HCT116 (cell line): Measurements from ENCODE around the gene CCDC87. TPM values are rescaled to one million over a fixed set of nuclear protein-coding genes. Genes with fewer than 3 reads are reported as not detected.

Source experiments
- ATAC-seq: fragments of 200-7000 bp; cut with Tn5 transposase; 2 replicates; pipeline ENCODE4 v1.9.1; 2020; ENCODE audit warnings: mild to moderate bottlenecking, moderate library complexity
- BruUV-seq: library from RNA; stranded (reverse); fragments of 400-500 nt; replicated peaks from 2 replicates; lab custom pipeline; 2021; lab: Mats Ljungman, UMichigan
- CTCF ChIA-PET: fragments of 300-600 bp; sonication (Branson Sonifier 250); formaldehyde crosslinking; loops from one replicate; lab custom pipeline; 2021; ENCODE audit warnings: antibody characterized with exemption; lab: Charles Lee
- POLR2A ChIA-PET: fragments of 300-600, 350-600 bp; sonication (Branson Sonifier 250); formaldehyde crosslinking; loops from one replicate; lab custom pipeline; 2021; ENCODE audit warnings: antibody characterized with exemption; lab: Charles Lee
- RAD21 ChIA-PET, 2 experiments: fragments of 300-600 bp; sonication (Branson Sonifier 250); formaldehyde crosslinking; loops; one replicate each; lab custom pipeline; 2023; ENCODE audit warnings: low total read pairs in 2 of 2; ENCODE audit not compliant: uncharacterized antibody in 2 of 2, unreplicated experiment in 2 of 2, low non-redundant PET in 1 of 2; lab: Charles Lee
- DNase-seq: peaks from one replicate; pipeline ENCODE4 v3.0.0-alpha.2; 2010; ENCODE audit warnings: low read depth, low spot score
- H2AFZ ChIP-seq: fragments of 200-600 bp; shearing (Covaris generic), sonication (generic); 2 replicates; pipeline ENCODE4 v1.6.1; 2017; ENCODE audit warnings: low read depth, mixed run types, mixed read lengths, antibody characterized with exemption, low read length; ENCODE audit not compliant: poor library complexity, severe bottlenecking
- H3K27ac ChIP-seq: 2 replicates; pipeline ENCODE4 v1.5.1; 2012; ENCODE audit warnings: low read depth, low read length
- H3K27me3 ChIP-seq: fragments of 200-600 bp; sonication (generic); 2 replicates; pipeline ENCODE4 v1.6.1; 2016; ENCODE audit warnings: mixed run types, low read length, mixed read lengths; ENCODE audit not compliant: insufficient read depth
- H3K36me3 ChIP-seq, 2 experiments: fragments of 200-500 bp in 1 of 2; fragments of 200-600 bp in 1 of 2; sonication (Bioruptor generic) in 1 of 2; sonication (generic) in 1 of 2; 2 replicates each; pipeline versions ENCODE4 v1.5.1 to v1.6.1; 2014 to 2016; ENCODE audit warnings: low read length in 2 of 2, inconsistent platforms in 1 of 2, mixed read lengths in 1 of 2, mixed run types in 1 of 2; ENCODE audit not compliant: insufficient read depth in 2 of 2, control insufficient read depth in 1 of 2
- H3K4me1 ChIP-seq, 2 experiments: fragments of 200-600 bp in 1 of 2; sonication (generic) in 1 of 2; 2 replicates each; pipeline versions ENCODE4 v1.5.1 to v1.6.1; 2012 to 2017; ENCODE audit warnings: low read length in 2 of 2, inconsistent platforms in 1 of 2, mild to moderate bottlenecking in 1 of 2, mixed read lengths in 1 of 2, mixed run types in 1 of 2, moderate library complexity in 1 of 2; ENCODE audit not compliant: insufficient read depth in 2 of 2, control insufficient read depth in 1 of 2
- H3K4me2 ChIP-seq: fragments of 200-600 bp; sonication (generic); 2 replicates; pipeline ENCODE4 v1.6.1; 2017; ENCODE audit warnings: mixed run types, low read length, mixed read lengths
- H3K4me3 ChIP-seq, 2 experiments: fragments of 200-600 bp in 1 of 2; sonication (generic) in 1 of 2; replicated peaks in 1 of 2; 2 replicates each; pipeline ENCODE4 v1.5.1; 2011 to 2016; ENCODE audit warnings: low read length in 2 of 2, control low read depth in 1 of 2, low read depth in 1 of 2, mild to moderate bottlenecking in 1 of 2, mixed read lengths in 1 of 2, mixed run types in 1 of 2
- H3K79me2 ChIP-seq: fragments of 200-600 bp; sonication (generic); 2 replicates; pipeline ENCODE4 v1.6.1; 2017; ENCODE audit warnings: mild to moderate bottlenecking, mixed run types, low read length, moderate library complexity, mixed read lengths; ENCODE audit not compliant: insufficient read depth
- H3K9ac ChIP-seq: fragments of 200-600 bp; sonication (generic); 2 replicates; pipeline ENCODE4 v1.6.1; 2016; ENCODE audit warnings: low read length, mixed read lengths
- H3K9me2 ChIP-seq: fragments of 200-600 bp; sonication (generic), shearing (Covaris generic); 2 replicates; pipeline ENCODE4 v1.6.1; 2017; ENCODE audit warnings: mixed run types, mild to moderate bottlenecking, moderate library complexity; ENCODE audit not compliant: insufficient read depth
- H3K9me3 ChIP-seq, 2 experiments: fragments of 200-500 bp in 1 of 2; fragments of 200-600 bp in 1 of 2; sonication (Bioruptor generic) in 1 of 2; sonication (generic) in 1 of 2; 2 replicates each; pipeline ENCODE4 v1.6.1; 2014 to 2017; ENCODE audit warnings: low read length in 2 of 2, mixed read lengths in 2 of 2, inconsistent platforms in 1 of 2, low read depth in 1 of 2, mild to moderate bottlenecking in 1 of 2, mixed run types in 1 of 2, moderate library complexity in 1 of 2; ENCODE audit not compliant: control insufficient read depth in 1 of 2, insufficient read depth in 1 of 2
- H4K20me1 ChIP-seq: fragments of 200-600 bp; sonication (generic), shearing (Covaris generic); 2 replicates; pipeline ENCODE4 v1.6.1; 2017; ENCODE audit warnings: mixed run types, mild to moderate bottlenecking, moderate library complexity; ENCODE audit not compliant: insufficient read depth
- CTCF ChIP-seq, 3 experiments: fragments of 200-600 bp in 1 of 3; sonication (generic) in 1 of 3; IDR thresholded peaks in 2 of 3; conservative IDR thresholded peaks in 1 of 3; 2 replicates each; pipeline ENCODE4 v1.5.1; 2012 to 2017; ENCODE audit warnings: low read depth in 2 of 3, low read length in 2 of 3, antibody characterized with exemption in 1 of 3, borderline replicate concordance in 1 of 3, control low read depth in 1 of 3, mild to moderate bottlenecking in 1 of 3, mixed read lengths in 1 of 3, mixed run types in 1 of 3, moderate library complexity in 1 of 3; ENCODE audit not compliant: insufficient read depth in 1 of 3
- EZH2phosphoT487 ChIP-seq: fragments of 200-600 bp; IDR thresholded peaks from 2 replicates; pipeline ENCODE4 v1.6.1; 2018; ENCODE audit warnings: antibody characterized with exemption, borderline replicate concordance
- MAX ChIP-seq: IDR thresholded peaks from 2 replicates; pipeline ENCODE4 v1.6.1; 2012
- RAD21 ChIP-seq: IDR thresholded peaks from 2 replicates; pipeline ENCODE4 v1.6.1; 2012; ENCODE audit warnings: low read depth, mild to moderate bottlenecking
- SRF ChIP-seq: IDR thresholded peaks from 2 replicates; pipeline ENCODE4 v1.6.1; 2012; ENCODE audit warnings: low read depth
- TCF7L2 ChIP-seq: IDR thresholded peaks from 2 replicates; pipeline ENCODE4 v1.7.0; 2011; ENCODE audit warnings: borderline replicate concordance, inconsistent platforms; ENCODE audit not compliant: insufficient read depth, insufficient read length; ENCODE audit errors: extremely low read depth
- intact Hi-C: fragments of 100-400 bp; cut with micrococcal nuclease; formaldehyde crosslinking; loops from 2 replicates; pipeline ENCODE4 v1.10.0; 2022
- total RNA-seq: library from RNA; stranded (reverse); gene quantifications from one replicate; pipeline ENCODE4 v1.2.1, GENCODE V29; 2021; ENCODE audit not compliant: unreplicated experiment

CCDC87 gene
- total RNA-seq, 1 experiment from 2014 or later = 0.39 TPM

GRCh38 chr11:66632952-66633351 is 40.1 kb upstream of the CCDC87 start:
- no peak overlapping the region for H3K4me2 ChIP-seq
- H3K9me3 ChIP-seq = no peaks in the 10 kb centered on the region
- H3K36me3 ChIP-seq = peaks cover 22 to 39% of the 10 kb centered on the region in 2 experiments; a peak in 3 of 4 replicates
- H4K20me1 ChIP-seq = peaks cover 13% of the 10 kb centered on the region; the same call in 1 of the 2 replicates
- no peak overlapping the region for H3K27ac ChIP-seq
- POLR2A ChIA-PET = no interaction called here
- H2AFZ ChIP-seq = no peak overlapping the region
- H3K4me1 ChIP-seq = peaks cover 3 to 17% of the 10 kb centered on the region in 2 experiments
- intact Hi-C loops = no loop called here
- CTCF ChIA-PET = no interaction called here
- BruUV-seq = no TSS peak
- DNase-seq = no peak
- TF ChIP-seq MAX = no peak
- TF ChIP-seq, all 23 proteins: peak for 0
- Histone ChIP-seq H3K4me3 (no peak overlapping the region), H3K9me2 (no peaks in the 10 kb centered on the region), H3K79me2 (peaks cover 100% of the 10 kb centered on the region), H3K9ac (no peak overlapping the region), H3K27me3 (no peaks in the 10 kb centered on the region)
- RAD21 ChIA-PET = no interaction called here
- no peak for ATAC-seq

GRCh38 chr11:66631883-66632282 is 39.0 kb upstream of the CCDC87 start:
- Histone ChIP-seq H3K9me3 (no peaks in the 10 kb centered on the region), H3K79me2 (peaks cover 100% of the 10 kb centered on the region), H3K9me2 (no peaks in the 10 kb centered on the region), H3K4me2 (no peak overlapping the region), H3K9ac (no peak overlapping the region), H3K27me3 (no peaks in the 10 kb centered on the region), H3K4me1 (peaks cover 0 to 6% of the 10 kb centered on the region in 2 experiments; a peak in 1 of 4 replicates), H3K36me3 (peaks cover 32 to 50% of the 10 kb centered on the region in 2 experiments), H4K20me1 (peaks cover 17% of the 10 kb centered on the region; the same call in 1 of the 2 replicates), H3K27ac (no peak overlapping the region), H3K4me3 (no peak overlapping the region), H2AFZ (no peak overlapping the region)
- RAD21 ChIA-PET = no interaction called here
- intact Hi-C loops = no loop called here
- DNase-seq (no peak), ATAC-seq (no peak)
- no peak for TF ChIP-seq TCF7L2
- no peak for TF ChIP-seq SRF
- TF ChIP-seq CTCF (IDR thresholded peaks at IDR 0.05 in 2 of 3, conservative IDR thresholded peaks at IDR 0.05 in 1 of 3; ENCODE audit: borderline replicate concordance in 1 of 3, insufficient read depth in 1 of 3, low read depth in 2 of 3, low read length in 2 of 3) = no peak
- TF ChIP-seq EZH2phosphoT487 = no peak
- no peak for TF ChIP-seq RAD21
- CTCF ChIA-PET = no interaction called here
- POLR2A ChIA-PET = no interaction called here
- no TSS peak for BruUV-seq
